T-helper 1 cell treated with Interleukin-12 subunit alpha and Interleukin-12 subunit beta and Interleukin-4 antibody, amounts not matched to agents 30 μg/mL and 1 μg/mL, for 36 hours (primary cell): Measurements from ENCODE around the gene OR2G6.
"Not testable (repeated sequence)": the region's sequence is repeated elsewhere in the genome, so short reads cannot be mapped to it uniquely, and the experiment has no call there.

ENCODE experiments used
- H3K27ac Mint-ChIP-seq: one replicate; pipeline ENCODE4 v1.8.0; 2021; ENCODE audit warnings: mild to moderate bottlenecking, mixed read lengths
- H3K27me3 Mint-ChIP-seq: one replicate; pipeline ENCODE4 v1.8.0; 2021; ENCODE audit warnings: low read depth, mixed read lengths
- H3K36me3 Mint-ChIP-seq: one replicate; pipeline ENCODE4 v1.8.0; 2021; ENCODE audit warnings: low read depth, mixed read lengths
- H3K4me1 Mint-ChIP-seq: one replicate; pipeline ENCODE4 v1.8.0; 2021; ENCODE audit warnings: low read depth, mixed read lengths
- H3K4me3 Mint-ChIP-seq: one replicate; pipeline ENCODE4 v1.8.0; 2021; ENCODE audit warnings: mild to moderate bottlenecking, moderate library complexity, mixed read lengths
- H3K9me3 Mint-ChIP-seq: one replicate; pipeline ENCODE4 v1.8.0; 2021; ENCODE audit warnings: mixed read lengths

OR2G6 gene

GRCh38 chr1:248507773-248508172 lies at the start of gene OR2G6:
TSS of gene OR2G6 (plus strand) at chr1:248508073. CDS start at chr1:248521647, 13,574 bp downstream.
- not testable (repeated sequence) for H3K27me3 Mint-ChIP-seq, H3K4me1 Mint-ChIP-seq, H3K27ac Mint-ChIP-seq, H3K9me3 Mint-ChIP-seq, H3K4me3 Mint-ChIP-seq, H3K36me3 Mint-ChIP-seq

DNA sequence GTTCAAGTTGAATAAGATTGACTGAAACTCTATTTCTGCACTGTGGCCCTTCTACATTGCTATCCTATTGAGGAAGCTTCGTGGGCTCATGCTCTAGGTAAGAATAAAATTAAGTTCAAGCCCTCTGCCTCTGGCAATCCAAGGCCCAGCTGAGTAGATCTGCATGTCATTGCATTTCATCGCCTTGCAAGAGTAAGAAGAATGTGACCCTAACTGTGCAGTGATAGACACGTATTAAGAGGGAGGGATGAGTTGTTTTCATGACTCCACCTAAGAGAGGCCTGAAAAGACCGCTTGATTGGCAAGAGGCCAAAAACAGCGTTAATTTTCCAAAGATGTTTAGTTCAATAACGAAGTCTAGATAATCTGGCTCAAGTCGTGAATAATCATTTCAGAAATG lies 48.8 kb upstream of the OR2G6 start:
- H3K27ac Mint-ChIP-seq, H3K27me3 Mint-ChIP-seq, H3K4me1 Mint-ChIP-seq: not testable (repeated sequence)

GRCh38 chr1:248471154-248471553 lies 36.7 kb upstream of the OR2G6 start:
- Mint-ChIP-seq H3K4me3 (no peak overlapping the region), H3K9me3 (no peaks in the 10 kb centered on the region), H3K27me3 (peaks cover 10% of the 10 kb centered on the region), H3K27ac (no peak overlapping the region), H3K36me3 (no peaks in the 10 kb centered on the region), H3K4me1 (no peaks in the 10 kb centered on the region)

More for the DNA sequence above, 48.8 kb upstream of the OR2G6 start:
- not testable (repeated sequence) for H3K36me3 Mint-ChIP-seq, H3K9me3 Mint-ChIP-seq, H3K4me3 Mint-ChIP-seq

DNA sequence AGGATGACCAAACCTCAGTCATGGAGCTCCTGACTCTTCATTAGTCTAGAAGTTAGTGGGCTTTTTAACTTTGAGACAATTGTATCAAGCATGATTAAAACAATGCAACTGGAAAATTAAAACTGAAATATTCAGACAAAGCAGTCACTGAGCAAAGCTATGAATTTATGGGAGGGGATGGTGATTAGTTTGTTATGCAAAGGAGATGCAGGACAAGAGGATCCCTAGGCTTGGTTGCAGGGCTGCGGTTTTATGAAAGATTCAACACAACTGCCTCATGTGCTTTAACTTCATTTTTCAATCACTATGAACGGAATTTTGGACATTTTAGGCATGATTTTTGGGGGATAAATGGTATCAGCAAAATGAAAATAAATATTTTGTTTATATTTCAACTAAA lies 35.8 kb upstream of the OR2G6 start:
- H3K36me3 Mint-ChIP-seq, H3K4me3 Mint-ChIP-seq, H3K9me3 Mint-ChIP-seq, H3K4me1 Mint-ChIP-seq, H3K27ac Mint-ChIP-seq: not testable (repeated sequence)
- H3K27me3 Mint-ChIP-seq, result peaks cover 13% of the 10 kb centered on the region

DNA sequence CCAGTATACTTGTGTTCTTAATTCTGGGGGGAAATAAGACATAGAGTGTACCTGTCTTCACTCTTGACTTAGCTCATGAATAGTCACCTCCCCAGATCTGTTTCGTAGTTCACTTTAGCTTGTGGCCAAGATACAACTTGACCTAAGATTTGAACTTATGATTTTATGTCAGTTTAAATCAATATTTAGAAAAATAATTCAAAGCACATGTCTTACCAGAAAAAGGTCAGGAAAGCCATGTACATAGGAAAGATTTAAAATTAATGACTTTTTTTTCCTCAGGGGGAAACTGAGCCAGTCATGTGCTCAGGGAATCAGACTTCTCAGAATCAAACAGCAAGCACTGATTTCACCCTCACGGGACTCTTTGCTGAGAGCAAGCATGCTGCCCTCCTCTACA lies 34.8 kb upstream of the OR2G6 start, which contains the start of gene OR2T3:
Gene OR2T3, plus strand, starts transcription at position 301 of the 400 bp plus-strand sequence. Its CDS starts 0 bp downstream, at position 301.
- not testable (repeated sequence) for H3K4me3 Mint-ChIP-seq, H3K36me3 Mint-ChIP-seq, H3K4me1 Mint-ChIP-seq, H3K27ac Mint-ChIP-seq, H3K9me3 Mint-ChIP-seq
- H3K27me3 Mint-ChIP-seq, result peaks cover 11% of the 10 kb centered on the region

- H3K36me3 Mint-ChIP-seq, H3K4me1 Mint-ChIP-seq, H3K9me3 Mint-ChIP-seq, H3K4me3 Mint-ChIP-seq, H3K27ac Mint-ChIP-seq: not testable (repeated sequence)
- peaks cover 13% of the 10 kb centered on the region for H3K27me3 Mint-ChIP-seq
These were observed 32.2 kb upstream of the OR2G6 start for GRCh38 chr1:248475660-248476059.

GRCh38 chr1:248481686-248482579 lies 25.9 kb upstream of the OR2G6 start:
- H3K27me3 Mint-ChIP-seq, H3K9me3 Mint-ChIP-seq, H3K36me3 Mint-ChIP-seq, H3K4me1 Mint-ChIP-seq: not testable (repeated sequence)
- Mint-ChIP-seq H3K27ac (peak overlapping the region; percentile 93), H3K4me3 (peak overlapping the region; percentile 88)

DNA sequence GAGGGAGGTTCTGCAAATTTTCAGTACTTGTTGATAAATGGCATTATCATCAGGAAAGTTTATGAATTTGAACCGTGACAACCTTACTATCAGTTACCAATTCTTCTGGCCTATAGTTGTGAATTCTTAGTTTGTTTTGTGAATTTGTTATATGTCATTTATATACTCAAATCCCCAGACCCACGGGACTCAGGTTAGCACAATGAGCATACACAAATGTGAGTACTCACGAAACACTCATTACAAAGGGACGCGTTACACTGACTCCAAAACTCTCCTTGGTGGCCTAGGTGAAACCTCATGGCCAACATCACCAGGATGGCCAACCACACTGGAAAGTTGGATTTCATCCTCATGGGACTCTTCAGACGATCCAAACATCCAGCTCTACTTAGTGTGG lies 19.6 kb upstream of the OR2G6 start, which contains the start of gene OR2T5:
Gene OR2T5, plus strand, starts transcription at position 301 of the 400 bp plus-strand sequence. Its CDS starts 0 bp downstream, at position 301.
- not testable (repeated sequence) for H3K27ac Mint-ChIP-seq, H3K36me3 Mint-ChIP-seq, H3K4me3 Mint-ChIP-seq, H3K4me1 Mint-ChIP-seq, H3K27me3 Mint-ChIP-seq, H3K9me3 Mint-ChIP-seq

- H3K27ac Mint-ChIP-seq, H3K4me1 Mint-ChIP-seq, H3K4me3 Mint-ChIP-seq, H3K27me3 Mint-ChIP-seq, H3K9me3 Mint-ChIP-seq, H3K36me3 Mint-ChIP-seq: not testable (repeated sequence)
These were observed 11.2 kb upstream of the OR2G6 start for GRCh38 chr1:248496661-248497060.

- not testable (repeated sequence) for H3K4me1 Mint-ChIP-seq, H3K27me3 Mint-ChIP-seq, H3K36me3 Mint-ChIP-seq, H3K4me3 Mint-ChIP-seq, H3K9me3 Mint-ChIP-seq, H3K27ac Mint-ChIP-seq
These were observed 7.4 kb upstream of the OR2G6 start for GRCh38 chr1:248500305-248501035.

- not testable (repeated sequence) for H3K9me3 Mint-ChIP-seq, H3K27me3 Mint-ChIP-seq, H3K4me3 Mint-ChIP-seq, H3K4me1 Mint-ChIP-seq, H3K27ac Mint-ChIP-seq, H3K36me3 Mint-ChIP-seq
These were observed 2.3 kb downstream of the OR2G6 start for GRCh38 chr1:248510217-248510616.

DNA sequence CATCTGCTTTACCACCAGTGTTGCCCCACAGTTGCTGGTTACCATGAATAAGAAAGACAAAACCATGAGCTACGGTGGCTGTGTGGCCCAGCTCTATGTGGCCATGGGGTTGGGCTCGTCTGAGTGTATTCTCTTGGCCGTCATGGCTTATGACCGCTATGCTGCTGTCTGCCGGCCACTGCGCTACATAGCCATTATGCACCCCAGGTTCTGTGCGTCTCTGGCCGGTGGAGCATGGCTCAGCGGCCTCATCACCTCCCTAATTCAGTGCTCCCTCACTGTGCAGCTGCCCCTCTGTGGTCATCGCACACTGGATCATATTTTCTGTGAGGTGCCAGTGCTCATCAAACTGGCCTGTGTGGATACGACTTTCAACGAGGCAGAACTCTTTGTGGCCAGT lies 14.0 kb downstream of the OR2G6 start:
- Mint-ChIP-seq H3K27me3 (no peaks in the 10 kb centered on the region), H3K9me3 (no peaks in the 10 kb centered on the region), H3K4me3 (no peak overlapping the region), H3K27ac (no peak overlapping the region), H3K36me3 (no peaks in the 10 kb centered on the region), H3K4me1 (no peaks in the 10 kb centered on the region)

- H3K4me1 Mint-ChIP-seq, H3K36me3 Mint-ChIP-seq, H3K9me3 Mint-ChIP-seq, H3K4me3 Mint-ChIP-seq, H3K27ac Mint-ChIP-seq, H3K27me3 Mint-ChIP-seq: not testable (repeated sequence)
These were observed 29.6 kb downstream of the OR2G6 start for GRCh38 chr1:248537449-248537848.

DNA sequence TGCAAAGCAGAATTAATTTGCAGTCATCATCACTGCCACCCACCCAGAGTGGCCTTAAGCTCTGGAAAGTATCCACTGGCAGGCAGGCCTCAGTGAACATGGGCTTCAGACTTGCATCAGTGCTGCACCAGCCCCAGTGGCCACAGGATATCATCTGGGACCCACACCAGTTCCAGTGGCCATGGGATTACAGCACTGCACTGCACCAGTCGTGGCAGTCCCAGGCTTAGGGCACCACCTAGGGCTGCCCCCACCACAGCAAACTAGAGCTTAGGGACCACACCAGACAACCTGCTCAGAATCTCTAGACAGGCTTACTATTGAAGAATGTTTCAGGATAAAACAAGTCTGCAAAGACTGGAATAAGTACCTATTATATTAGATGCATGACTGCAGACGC lies 39.5 kb downstream of the OR2G6 start:
- H3K36me3 Mint-ChIP-seq, H3K27ac Mint-ChIP-seq, H3K27me3 Mint-ChIP-seq, H3K4me1 Mint-ChIP-seq, H3K4me3 Mint-ChIP-seq, H3K9me3 Mint-ChIP-seq: not testable (repeated sequence)

- H3K4me1 Mint-ChIP-seq, H3K27me3 Mint-ChIP-seq, H3K36me3 Mint-ChIP-seq, H3K9me3 Mint-ChIP-seq, H3K27ac Mint-ChIP-seq, H3K4me3 Mint-ChIP-seq: not testable (repeated sequence)
These were observed 43.2 kb downstream of the OR2G6 start for GRCh38 chr1:248551027-248551426.
